ENCODE data around the gene C1orf116. TPM values are rescaled to one million over a fixed set of nuclear protein-coding genes. Genes with fewer than 3 reads are reported as not detected.

C1orf116 gene
- total RNA-seq, 4 donors from 2014 or later: 52.8 to 173 (median 86.4) TPM

GRCh38 chr1:207050480-207051190 is 18.1 kb upstream of the C1orf116 start:
- TF ChIP-seq POLR2A (IDR thresholded peaks at IDR 0.05) (peak in 2 of 4 donors; percentile 39 to 60), CTCF (IDR thresholded peaks at IDR 0.05) (no peak)
- peak overlapping the region; percentile 86 to 97 (median 90) for H3K4me3 ChIP-seq
- peaks cover 0 to 31% (median 6%) of the 10 kb centered on the region in 3 donors for H3K36me3 ChIP-seq
- DNase-seq: peak; percentile 62
- no peaks in the 10 kb centered on the region for H3K27me3 ChIP-seq
- peak overlapping the region; percentile 95 to 99 (median 96) for H3K27ac ChIP-seq
- H3K9me3 ChIP-seq: no peaks in the 10 kb centered on the region
- intact Hi-C loops (cut with DNase I): no loop called here
- 0 to 1% methylated on average over 7 to 9 of the region's 47 CpGs for WGBS, 2 donors
- peaks cover 14 to 81% (median 36%) of the 10 kb centered on the region in 3 donors for H3K4me1 ChIP-seq

GRCh38 chr1:207049974-207050391 is 17.4 kb upstream of the C1orf116 start:
- Histone ChIP-seq H3K4me1 (peaks cover 14 to 85% (median 36%) of the 10 kb centered on the region in 3 donors), H3K27me3 (no peaks in the 10 kb centered on the region), H3K9me3 (no peaks in the 10 kb centered on the region), H3K36me3 (peaks cover 0 to 31% (median 6%) of the 10 kb centered on the region in 3 donors), H3K4me3 (peak overlapping the region; percentile 86 to 97 (median 90)), H3K27ac (peak overlapping the region; percentile 95 to 99 (median 96))
- DNase-seq: no peak
- WGBS, 2 donors: 0 to 1% methylated on average over 6 of the region's 6 CpGs
- no peak for TF ChIP-seq POLR2A (IDR thresholded peaks at IDR 0.05)
- TF ChIP-seq CTCF (IDR thresholded peaks at IDR 0.05): peak; percentile 64 to 88 (median 82)
- intact Hi-C loops (cut with DNase I): no loop called here

GRCh38 chr1:207049514-207049913 is 17.0 kb upstream of the C1orf116 start:
- H3K9me3 ChIP-seq: no peaks in the 10 kb centered on the region
- H3K4me1 ChIP-seq: peaks cover 14 to 85% (median 36%) of the 10 kb centered on the region in 3 donors
- 36 to 45% methylated on average over 8 of the region's 8 CpGs for WGBS, 2 donors
- intact Hi-C loops (cut with DNase I): no loop called here
- peak overlapping the region; percentile 95 to 99 (median 96) for H3K27ac ChIP-seq
- DNase-seq: no peak
- H3K27me3 ChIP-seq: no peaks in the 10 kb centered on the region
- peak overlapping the region; percentile 86 to 97 (median 90) for H3K4me3 ChIP-seq
- peaks cover 0 to 31% (median 6%) of the 10 kb centered on the region in 3 donors for H3K36me3 ChIP-seq
- TF ChIP-seq POLR2A (IDR thresholded peaks at IDR 0.05) (no peak), CTCF (IDR thresholded peaks at IDR 0.05) (no peak)

- intact Hi-C loops (cut with DNase I): no loop called here
- Histone ChIP-seq H3K4me3 (peak overlapping the region in 3 of 4 donors; percentile 86 to 97 (median 92)), H3K36me3 (peaks cover 0 to 31% (median 6%) of the 10 kb centered on the region in 3 donors), H3K27me3 (no peaks in the 10 kb centered on the region), H3K9me3 (no peaks in the 10 kb centered on the region), H3K4me1 (peaks cover 14 to 85% (median 36%) of the 10 kb centered on the region in 3 donors), H3K27ac (peak overlapping the region in 2 of 4 donors; percentile 96 to 99)
- 77 to 83% methylated on average over 4 of the region's 4 CpGs for WGBS, 2 donors
- TF ChIP-seq POLR2A (IDR thresholded peaks at IDR 0.05) (no peak), CTCF (IDR thresholded peaks at IDR 0.05) (no peak)
- no peak for DNase-seq
These were observed 16.5 kb upstream of the C1orf116 start for GRCh38 chr1:207049054-207049453.

- WGBS, 2 donors: 79 to 80% methylated on average over 6 of the region's 6 CpGs
- no peak overlapping the region for H3K4me3 ChIP-seq
- H3K36me3 ChIP-seq: peaks cover 0 to 31% (median 6%) of the 10 kb centered on the region in 3 donors
- no peak overlapping the region for H3K27ac ChIP-seq
- H3K27me3 ChIP-seq: no peaks in the 10 kb centered on the region
- TF ChIP-seq CTCF (IDR thresholded peaks at IDR 0.05) (no peak), POLR2A (IDR thresholded peaks at IDR 0.05) (no peak)
- intact Hi-C loops (cut with DNase I): no loop called here
- H3K4me1 ChIP-seq: peaks cover 14 to 77% (median 36%) of the 10 kb centered on the region in 3 donors
- DNase-seq: no peak
- H3K9me3 ChIP-seq: no peaks in the 10 kb centered on the region
These were observed 15.5 kb upstream of the C1orf116 start for GRCh38 chr1:207048041-207048440.
